Uterus (tissue), 4 donors: Measurements from ENCODE around the gene FDXR. TPM values are rescaled to one million over a fixed set of nuclear protein-coding genes. Genes with fewer than 3 reads are reported as not detected.

Experiments
- DNase-seq, 2 donors: peaks; one replicate each; pipeline ENCODE4 v3.0.0-alpha.2; 2019 to 2020
- H3K27ac ChIP-seq, 2 donors: fragments of 200-600 bp; sonication (generic); 1 replicate in 1 of 2; 2 replicates in 1 of 2; pipeline ENCODE4 v1.5.1; 2016 to 2018
- H3K27me3 ChIP-seq, 2 donors: fragments of 200-600 bp; sonication (generic); one replicate each; pipeline ENCODE4 v1.5.1; 2018 to 2019; ENCODE audit warnings: control low read depth in 1 of 2
- H3K36me3 ChIP-seq, 2 donors: fragments of 200-600 bp; sonication (generic); one replicate each; pipeline ENCODE4 v1.5.1; 2019; ENCODE audit warnings: control low read depth in 1 of 2
- H3K4me1 ChIP-seq, 2 donors: fragments of 200-600 bp; sonication (generic); one replicate each; pipeline ENCODE4 v1.5.1; 2018 to 2019; ENCODE audit warnings: control low read depth in 1 of 2
- H3K4me3 ChIP-seq, 2 donors: fragments of 200-600 bp; sonication (generic); 1 replicate in 1 of 2; 2 replicates in 1 of 2; pipeline ENCODE4 v1.5.1; 2018 to 2019; ENCODE audit warnings: mild to moderate bottlenecking in 1 of 2
- H3K9me3 ChIP-seq, 2 donors: fragments of 200-600 bp; sonication (generic); one replicate each; pipeline ENCODE4 v1.5.1; 2019; ENCODE audit warnings: control low read depth in 1 of 2
- CTCF ChIP-seq, 4 experiments: fragments of 200-600 bp in 2 of 4; fragments of 450-650 bp in 2 of 4; sonication (generic) in 2 of 4; IDR thresholded peaks; one replicate each; pipeline ENCODE4 v1.5.1; 2016 to 2019; ENCODE audit warnings: antibody characterized with exemption in 4 of 4, mild to moderate bottlenecking in 2 of 4, moderate library complexity in 1 of 4
- POLR2A ChIP-seq, 2 donors: fragments of 450-650 bp; IDR thresholded peaks; one replicate each; pipeline ENCODE4 v1.6.1; 2016; ENCODE audit warnings: antibody characterized with exemption in 2 of 2, mild to moderate bottlenecking in 1 of 2, moderate library complexity in 1 of 2
- intact Hi-C: fragments of 100-400 bp; cut with DNase I; formaldehyde crosslinking; loops from one replicate; pipeline ENCODE4 v1.15.1; 2023; ENCODE audit warnings: low total_unique reads
- total RNA-seq, 4 donors: library from RNA; depleted of rRNA in 3 of 4; stranded (reverse); fragments of >200 nt in 3 of 4; gene quantifications; one replicate each; pipeline versions ENCODE4 v1.1.0 to v1.2.4, GENCODE V29; 2014 to 2023
- donor health status: DM: yes; HTN: yes; CAD: no.

Gene FDXR
- total RNA-seq, 4 donors from 2014 or later, result 5.1 to 13.4 (median 7.2) TPM; not detected in 1

GRCh38 chr17:74920306-74920620 is 47.5 kb upstream of the FDXR start:
- TF ChIP-seq CTCF (IDR thresholded peaks at IDR 0.05) (no peak), POLR2A (IDR thresholded peaks at IDR 0.05) (no peak)
- no peak for DNase-seq
- Histone ChIP-seq H3K4me1 (peaks cover 0 to 11% of the 10 kb centered on the region in 2 donors), H3K9me3 (no peaks in the 10 kb centered on the region), H3K27ac (no peak overlapping the region), H3K27me3 (no peaks in the 10 kb centered on the region), H3K4me3 (no peak overlapping the region), H3K36me3 (no peaks in the 10 kb centered on the region)
- intact Hi-C loops, result no loop called here

GRCh38 chr17:74919440-74920305 is 46.9 kb upstream of the FDXR start:
- no peak for DNase-seq
- Histone ChIP-seq H3K27ac (no peak overlapping the region), H3K4me3 (no peak overlapping the region), H3K27me3 (no peaks in the 10 kb centered on the region), H3K4me1 (peaks cover 0 to 11% of the 10 kb centered on the region in 2 donors), H3K9me3 (no peaks in the 10 kb centered on the region), H3K36me3 (no peaks in the 10 kb centered on the region)
- intact Hi-C loops, result no loop called here
- TF ChIP-seq CTCF (IDR thresholded peaks at IDR 0.05) (no peak), POLR2A (IDR thresholded peaks at IDR 0.05) (no peak)

- Histone ChIP-seq H3K4me3 (no peak overlapping the region), H3K27me3 (no peaks in the 10 kb centered on the region)
- intact Hi-C loops, result no loop called here
Measured at GRCh38 chr17:74918906-74919305, 46.1 kb upstream of the FDXR start.

GRCh38 chr17:74917430-74917829 is 44.6 kb upstream of the FDXR start:
- H3K27ac ChIP-seq, result no peak overlapping the region
- H3K4me3 ChIP-seq, result no peak overlapping the region
- H3K4me1 ChIP-seq, result no peaks in the 10 kb centered on the region
- H3K36me3 ChIP-seq, result no peaks in the 10 kb centered on the region
- DNase-seq, result no peak
- H3K27me3 ChIP-seq, result no peaks in the 10 kb centered on the region
- no peaks in the 10 kb centered on the region for H3K9me3 ChIP-seq
- TF ChIP-seq POLR2A (IDR thresholded peaks at IDR 0.05) (no peak), CTCF (IDR thresholded peaks at IDR 0.05) (no peak)
- intact Hi-C loops, result no loop called here

More at GRCh38 chr17:74918906-74919305, 46.1 kb upstream of the FDXR start:
- no peak for DNase-seq
- Histone ChIP-seq H3K9me3 (no peaks in the 10 kb centered on the region), H3K27ac (no peak overlapping the region), H3K4me1 (peaks cover 0 to 9% of the 10 kb centered on the region in 2 donors), H3K36me3 (no peaks in the 10 kb centered on the region)
- TF ChIP-seq CTCF (IDR thresholded peaks at IDR 0.05), result no peak
- no peak for TF ChIP-seq POLR2A (IDR thresholded peaks at IDR 0.05)

- no peaks in the 10 kb centered on the region for H3K27me3 ChIP-seq
- TF ChIP-seq CTCF (IDR thresholded peaks at IDR 0.05) (no peak), POLR2A (IDR thresholded peaks at IDR 0.05) (no peak)
- intact Hi-C loops, result no loop called here
- H3K4me3 ChIP-seq, result no peak overlapping the region
- no peak overlapping the region for H3K27ac ChIP-seq
- DNase-seq, result no peak
- H3K4me1 ChIP-seq, result no peaks in the 10 kb centered on the region
- H3K36me3 ChIP-seq, result no peaks in the 10 kb centered on the region
- H3K9me3 ChIP-seq, result no peaks in the 10 kb centered on the region
Measured at GRCh38 chr17:74916851-74917199, 44.0 kb upstream of the FDXR start.
